Stomach (tissue), 4 donors: Measurements from ENCODE around the gene RAB7B.

Experiments used
- CTCF ChIP-seq, 7 experiments: fragments of 450-650 bp in 4 of 7; fragments of 200-600 bp in 3 of 7; sonication (generic) in 3 of 7; IDR thresholded peaks; one replicate each; pipeline ENCODE4 v1.5.1; 2016 to 2019; ENCODE audit warnings: antibody characterized with exemption in 7 of 7, control low read depth in 2 of 7, mild to moderate bottlenecking in 1 of 7
- EP300 ChIP-seq: sonication (generic); formaldehyde crosslinking; IDR thresholded peaks from one replicate; pipeline ENCODE4 v1.6.1; 2017; ENCODE audit warnings: antibody characterized with exemption
- POLR2A ChIP-seq, 4 donors: fragments of 450-650 bp; IDR thresholded peaks; one replicate each; pipeline ENCODE4 v1.6.1; 2016; ENCODE audit warnings: antibody characterized with exemption in 4 of 4, control low read depth in 2 of 4, mild to moderate bottlenecking in 1 of 4, moderate library complexity in 1 of 4
- POLR2AphosphoS5 ChIP-seq, 3 donors: sonication (generic); formaldehyde crosslinking; IDR thresholded peaks; one replicate each; pipeline ENCODE4 v1.6.1; 2016; ENCODE audit warnings: antibody characterized with exemption in 3 of 3

- TF ChIP-seq EP300 (no peak), CTCF (IDR thresholded peaks at IDR 0.05) (no peak), POLR2A (IDR thresholded peaks at IDR 0.05) (no peak), POLR2AphosphoS5 (IDR thresholded peaks at IDR 0.05) (peak in 2 of 3 donors; percentile 52 to 67)
Measured at GRCh38 chr1:205947024-205947423, 56.2 kb downstream of the RAB7B start.
